Fibroblast of the conjunctiva (primary cell): ENCODE results near the gene LHX8.
"Not testable (repeated sequence)": the region's sequence is repeated elsewhere in the genome, so short reads cannot be mapped to it uniquely, and the experiment has no call there.

Experiments used
- DNase-seq: peaks from one replicate; pipeline ENCODE4 v3.0.0-alpha.2; 2010; ENCODE audit warnings: low read depth

LHX8 gene

GRCh38 chr1:75132812-75133619, 1.2 kb upstream of the LHX8 start:
- DNase-seq: no peak

DNA sequence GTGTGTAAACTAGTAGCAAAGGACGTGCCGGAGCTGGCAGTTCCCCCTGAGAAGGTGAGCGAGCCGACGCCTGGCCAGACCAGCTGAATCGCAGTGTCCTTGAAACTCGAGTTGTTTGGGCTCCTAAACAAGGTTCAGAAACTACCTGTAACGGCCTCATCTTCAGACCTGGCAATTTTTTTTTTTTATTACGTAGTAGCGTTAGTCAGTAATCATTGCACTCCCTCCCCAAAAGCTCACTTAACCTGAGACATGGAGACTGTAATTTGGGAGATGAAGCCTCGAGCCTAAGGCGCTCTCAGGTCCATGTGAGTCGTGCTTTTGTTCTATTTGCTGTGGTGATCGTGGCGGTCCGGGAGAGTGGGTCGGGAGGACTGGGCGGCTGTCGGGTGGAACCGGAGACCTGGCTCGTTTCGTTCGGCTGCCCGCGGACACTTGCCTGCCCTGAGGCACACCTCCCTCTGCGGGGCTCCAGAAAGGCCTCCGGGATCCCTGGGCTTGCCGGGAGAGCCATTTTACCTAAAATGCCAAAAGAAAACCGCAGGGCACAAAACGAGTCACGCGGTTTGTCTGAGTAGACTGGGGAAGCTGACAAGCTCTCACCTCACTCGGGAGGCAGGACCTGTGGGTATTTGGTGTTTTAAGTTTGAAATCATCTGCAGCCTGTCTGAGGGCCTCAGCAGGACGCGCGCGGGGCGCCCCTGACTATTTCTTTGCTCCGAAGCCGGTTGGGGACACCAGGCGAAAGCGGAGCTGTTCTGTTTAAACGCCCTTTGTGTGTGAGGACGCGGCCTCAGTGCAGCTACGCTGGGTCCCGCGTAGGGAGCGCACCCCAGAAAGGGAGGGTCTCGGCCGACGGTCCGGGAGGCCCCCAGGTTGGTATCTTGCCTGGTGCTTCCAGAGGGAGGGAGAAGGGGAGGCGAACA, 722 bp downstream of the LHX8 start:
- no peak for DNase-seq

DNA sequence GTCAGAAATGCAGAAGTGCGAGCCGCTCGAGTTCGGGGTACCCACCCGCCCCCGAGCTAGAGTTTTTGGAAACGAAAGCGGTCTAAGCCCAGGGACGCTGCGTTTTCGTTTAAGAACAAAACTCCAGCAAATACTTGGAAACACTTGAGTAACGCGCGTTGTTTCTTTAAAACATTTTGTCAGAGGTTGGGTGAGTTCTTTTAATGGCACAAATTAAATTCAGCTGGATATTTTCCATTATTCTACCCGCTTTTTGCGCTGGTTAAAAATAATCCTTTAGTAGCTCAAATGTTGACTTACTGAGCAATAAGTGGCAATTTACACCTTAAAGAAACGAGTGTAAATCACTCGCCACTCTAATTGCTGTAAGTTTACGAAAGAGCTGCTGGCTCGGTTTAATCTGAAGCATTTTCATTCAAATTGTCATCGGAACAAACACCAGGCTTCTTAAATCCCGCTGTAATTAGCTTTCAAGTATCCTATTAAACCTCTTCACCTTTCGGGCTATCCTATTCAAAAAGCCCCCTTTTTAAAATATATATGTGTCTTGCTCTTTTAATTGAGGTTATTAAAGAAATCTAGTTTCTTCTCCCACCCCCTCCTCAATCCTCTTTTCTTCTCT, 1.5 kb downstream of the LHX8 start:
- no peak for DNase-seq

DNA sequence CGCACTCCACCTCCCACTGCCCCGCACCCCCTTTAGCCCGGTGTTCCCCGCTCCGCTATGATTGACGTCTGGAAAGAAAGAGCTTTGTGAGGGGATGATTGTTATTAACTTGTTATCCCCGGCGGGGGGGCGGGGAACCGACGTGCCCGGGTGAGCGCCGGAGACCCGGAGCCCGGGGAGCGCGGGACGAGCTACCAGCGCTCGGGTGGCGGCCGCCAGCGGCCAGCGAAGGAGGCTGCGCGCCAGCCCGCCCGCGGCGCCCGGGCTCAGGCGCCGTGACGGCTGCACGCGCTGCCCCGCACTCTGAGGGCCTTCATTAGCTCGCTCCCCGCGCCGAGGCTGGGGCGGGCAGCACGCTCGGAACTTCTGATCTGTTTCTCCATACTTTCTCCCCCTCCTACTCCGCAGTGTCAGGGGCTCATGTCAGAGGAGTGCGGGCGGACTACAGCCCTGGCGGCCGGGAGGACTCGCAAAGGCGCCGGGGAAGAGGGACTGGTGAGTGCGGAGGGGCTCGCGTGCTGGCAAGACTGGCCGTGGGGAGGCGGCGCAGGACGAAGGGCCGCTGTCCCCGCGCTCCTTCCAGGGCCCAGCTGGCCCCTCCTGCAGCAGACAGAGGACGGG, 2.1 kb downstream of the LHX8 start:
- DNase-seq: no peak

- DNase-seq: no peak
Observed at GRCh38 chr1:75136921-75137641, 2.9 kb downstream of the LHX8 start.

DNA sequence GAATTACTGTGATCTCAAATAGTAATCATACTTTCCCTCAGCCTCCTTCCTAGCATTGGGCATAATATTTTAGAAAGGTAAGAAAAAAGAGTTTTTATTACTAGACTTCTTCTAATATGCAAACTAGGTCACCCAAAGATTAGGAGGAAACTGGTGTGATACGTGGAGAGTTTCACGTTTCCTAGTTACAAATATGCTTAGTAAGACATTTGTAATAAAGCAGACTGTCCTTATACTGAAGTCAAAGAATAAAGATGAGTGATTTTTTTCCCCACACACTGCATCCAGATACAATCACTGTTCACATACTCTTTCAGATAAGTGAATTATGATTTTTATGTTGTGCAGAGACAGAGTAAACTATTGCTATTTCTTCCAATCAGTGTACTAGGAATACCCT, 17.9 kb downstream of the LHX8 start:
- no peak for DNase-seq

- DNase-seq: no peak
Observed at GRCh38 chr1:75159154-75159553, 25.0 kb downstream of the LHX8 start.

GRCh38 chr1:75165264-75165663, 31.1 kb downstream of the LHX8 start:
- no peak for DNase-seq

DNA sequence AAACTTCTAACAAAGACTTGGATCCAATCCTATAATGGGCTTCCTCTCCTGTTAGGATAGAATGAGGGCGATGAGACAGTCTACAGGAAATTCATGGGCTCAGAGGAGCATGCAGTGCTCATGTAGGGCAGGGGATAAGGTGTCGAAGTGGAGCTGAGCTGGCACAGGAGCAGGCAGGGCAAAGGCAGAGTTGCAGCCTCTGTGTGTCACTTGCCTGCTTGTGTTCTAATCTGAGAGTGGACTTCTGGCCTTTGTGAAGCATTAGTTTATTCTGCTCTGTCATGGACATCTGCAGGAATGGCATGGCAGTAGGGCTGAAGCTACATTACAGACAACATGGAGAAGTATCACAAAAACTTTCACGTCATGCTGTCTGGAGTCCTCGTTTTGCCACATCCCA, 32.6 kb downstream of the LHX8 start:
- no peak for DNase-seq

- DNase-seq: no peak
Observed at GRCh38 chr1:75170011-75170410, 35.8 kb downstream of the LHX8 start.

DNA sequence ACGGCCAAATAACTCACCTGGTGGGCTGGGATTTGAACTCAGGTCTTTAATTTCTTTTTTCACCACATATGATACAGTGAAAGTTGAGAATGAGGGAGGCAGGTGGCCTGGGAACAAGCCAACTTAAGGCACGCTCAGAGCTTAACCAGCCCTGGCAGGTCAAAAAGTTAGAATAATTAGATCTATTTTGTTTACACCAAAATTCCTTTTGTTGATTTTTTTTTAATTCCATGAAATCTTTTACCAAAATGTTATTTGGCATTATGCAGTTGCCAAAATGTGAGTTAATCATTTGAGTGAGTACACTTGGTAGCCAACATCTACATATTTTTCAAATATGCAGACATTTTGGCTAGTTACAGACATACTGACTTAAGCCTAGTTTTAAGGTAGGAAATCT, 36.8 kb downstream of the LHX8 start:
- no peak for DNase-seq

DNA sequence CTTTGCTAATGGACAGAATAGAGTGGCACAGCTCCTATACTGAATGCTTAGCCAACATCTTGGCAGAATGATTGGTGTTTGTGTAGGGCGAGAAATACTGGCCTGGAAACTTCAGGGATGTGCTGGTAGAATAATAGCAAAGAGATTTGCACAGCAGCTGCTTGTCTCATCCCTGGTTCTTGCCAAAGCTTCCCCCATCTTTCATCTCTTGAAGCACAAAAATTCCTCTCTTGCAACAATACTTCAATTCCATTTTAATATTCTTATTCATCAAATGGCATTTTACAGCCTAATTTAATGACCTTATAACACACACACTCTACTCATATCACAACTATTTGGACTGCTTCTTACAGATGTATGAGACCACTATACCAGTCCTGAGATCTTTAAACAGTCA, 37.7 kb downstream of the LHX8 start:
- DNase-seq: no peak

DNA sequence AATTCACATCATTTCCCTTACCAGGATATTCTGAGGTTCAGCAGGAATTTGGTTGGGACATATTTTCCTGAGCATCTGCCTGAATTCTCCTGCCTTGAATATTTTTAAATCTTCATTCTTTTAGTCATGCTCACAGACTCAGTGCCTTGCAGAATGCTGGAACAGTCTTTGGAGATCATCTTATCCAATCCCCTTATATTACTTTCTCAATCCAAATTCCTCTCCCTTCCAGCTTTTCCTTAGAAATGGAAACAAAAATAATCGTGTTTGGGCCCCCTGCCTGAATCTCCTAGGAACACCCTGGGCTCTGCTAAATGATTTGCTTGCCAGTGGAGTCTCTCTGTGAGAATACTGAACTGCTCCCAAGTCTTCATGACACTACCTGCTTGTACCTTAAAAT, 38.4 kb downstream of the LHX8 start:
- DNase-seq: no peak

GRCh38 chr1:75174031-75174760, 40.0 kb downstream of the LHX8 start:
- no peak for DNase-seq

DNA sequence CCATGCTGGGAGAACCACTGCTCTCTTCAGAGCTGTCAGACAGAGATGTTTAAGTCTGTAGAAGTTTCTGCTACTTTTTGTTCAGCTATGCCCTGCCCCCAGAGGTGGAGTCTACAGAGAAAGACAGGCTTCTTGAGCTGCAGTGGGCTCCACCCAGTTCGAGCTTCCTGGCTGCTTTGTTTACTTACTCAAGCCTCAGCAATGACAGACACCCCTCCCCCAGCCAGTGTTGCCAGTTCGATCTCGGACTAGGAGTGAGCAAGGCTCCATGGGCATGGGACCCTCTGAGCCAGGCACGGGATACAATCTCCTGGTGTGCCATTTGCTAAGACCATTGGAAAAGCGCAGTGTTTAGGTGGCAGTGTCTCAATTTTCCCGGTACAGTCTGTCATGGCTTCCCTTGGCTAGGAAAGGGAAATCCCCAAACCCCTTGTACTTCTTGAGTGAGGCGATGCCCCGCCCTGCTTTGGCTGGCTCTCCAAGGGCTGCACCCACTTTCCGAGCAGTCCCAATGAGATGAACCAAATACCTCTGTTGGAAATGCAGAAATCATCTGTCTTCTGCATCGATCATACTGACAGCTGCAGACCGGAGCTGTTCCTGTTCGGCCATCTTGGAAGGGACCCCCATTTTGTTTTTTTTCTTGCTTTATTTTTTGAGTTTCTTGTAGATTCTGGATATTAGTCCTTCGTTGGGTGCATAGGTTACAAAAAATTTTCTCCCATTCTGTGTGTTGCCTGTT, 47.2 kb downstream of the LHX8 start:
- not testable (repeated sequence) for DNase-seq

DNA sequence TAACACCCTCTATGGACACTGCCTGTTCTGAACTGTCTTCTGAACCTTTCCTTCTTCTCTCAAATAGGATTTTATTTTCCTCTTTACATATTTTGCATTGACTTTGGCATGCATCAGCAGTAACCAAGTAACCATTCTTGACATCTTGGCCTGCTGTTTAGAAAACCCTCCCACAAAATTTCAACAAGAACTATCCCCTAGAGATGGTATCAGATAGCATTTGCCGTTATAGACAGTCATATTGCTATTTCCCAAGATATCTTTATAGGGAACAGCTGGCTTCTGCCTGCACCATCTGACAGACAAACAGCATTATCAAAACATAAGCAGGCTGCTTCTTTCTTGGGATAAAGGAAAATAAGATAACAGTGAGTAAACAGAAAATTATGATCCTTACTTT, 54.7 kb downstream of the LHX8 start:
- no peak for DNase-seq

GRCh38 chr1:75198163-75198562, 64.0 kb downstream of the LHX8 start:
- no peak for DNase-seq

DNA sequence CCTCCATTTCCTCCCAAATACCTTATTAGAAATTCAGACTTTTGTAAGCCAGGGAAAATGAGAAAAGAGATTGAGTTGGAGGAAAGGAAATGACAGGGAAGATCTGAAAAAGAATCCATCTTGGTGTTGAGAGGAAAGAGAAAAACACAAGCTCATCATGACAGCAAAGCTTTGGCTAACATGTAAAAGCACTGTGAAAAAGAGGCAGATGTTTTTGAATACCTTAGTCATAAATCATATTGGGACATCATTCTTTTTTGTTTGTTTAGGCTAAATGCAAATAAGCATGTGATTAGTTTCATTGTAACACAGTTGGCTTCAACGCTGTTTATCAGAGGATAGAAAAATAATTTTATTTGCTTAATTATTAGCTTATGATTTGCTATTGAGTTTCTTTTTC, 64.6 kb downstream of the LHX8 start:
- no peak for DNase-seq

DNA sequence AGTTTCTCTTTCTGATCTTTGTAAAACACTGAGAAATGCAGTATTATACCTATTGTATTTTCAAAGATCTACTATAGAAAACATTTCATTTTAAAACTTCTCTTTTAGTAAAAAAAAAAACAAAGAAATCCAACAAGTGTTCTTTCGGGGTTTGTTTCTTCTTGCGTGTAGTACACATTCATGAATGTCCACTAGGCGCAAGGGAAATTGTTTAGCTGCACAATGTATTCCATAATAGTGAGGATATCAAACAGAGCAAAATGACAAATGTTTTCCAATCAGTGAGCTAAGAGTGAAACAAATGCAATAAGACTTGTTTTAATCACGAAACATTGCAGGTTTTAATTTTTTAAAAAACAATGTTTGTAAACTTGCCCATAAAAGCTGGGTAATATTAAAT, 68.6 kb downstream of the LHX8 start:
- DNase-seq: no peak
